Measurements from ENCODE around the gene B3GALNT1. TPM values are rescaled to one million over a fixed set of nuclear protein-coding genes. Genes with fewer than 3 reads are reported as not detected.
"Not testable (repeated sequence)": the region's sequence is repeated elsewhere in the genome, so short reads cannot be mapped to it uniquely, and the experiment has no call there.

B3GALNT1 gene
- polyA plus RNA-seq, 12 donors, result 17.4 to 31.3 (median 20.8) TPM; not detected in 1

GRCh38 chr3:161034913-161035550 lies 70.1 kb downstream of the B3GALNT1 start:
- not testable (repeated sequence) for DNase-seq

Other genes with a start within 250 kb of the B3GALNT1 start
- 10 to 100 TPM in 11 of 12 donors, not detected in 1; 28.6 to 54.9 (median 39.9) TPM for gene NMD3, start 116.0 kb upstream of the B3GALNT1 start, polyA plus RNA-seq (ENCODE audit: insufficient read length in 12 of 12)